K562 (cell line): ENCODE data around the gene GPS2. TPM values are rescaled to one million over a fixed set of nuclear protein-coding genes. Genes with fewer than 3 reads are reported as not detected.

Experiments
- ATAC-seq: fragments of 200-7000 bp; cut with Tn5 transposase; 3 replicates; pipeline ENCODE4 v1.9.1; 2020; ENCODE audit warnings: moderate library complexity
- BruUV-seq: library from RNA; stranded (reverse); fragments of 400-500 nt; replicated peaks from 2 replicates; lab custom pipeline; 2021; lab: Mats Ljungman, UMichigan
- CTCF ChIA-PET: fragments of 300-600 bp; formaldehyde crosslinking; extraction: SDS; loops from one replicate; lab custom pipeline; 2021; ENCODE audit warnings: low intra/inter-chr PET ratio; lab: Yijun Ruan, JAX
- POLR2A ChIA-PET: fragments of 300-600, 350-650 bp; sonication (Branson Sonifier 250); formaldehyde crosslinking; extraction: SDS; loops from one replicate; lab custom pipeline; 2021; ENCODE audit warnings: antibody characterized with exemption, inconsistent platforms; lab: Yijun Ruan, JAX
- DNase-seq, 4 experiments: peaks; one replicate each; pipeline versions ENCODE4 v3.0.0 to v3.0.0-alpha.2; 2011 to 2018; ENCODE audit warnings: low spot score in 3 of 4, mixed read lengths in 3 of 4; ENCODE audit errors: extremely low read depth in 1 of 4
- FAIRE-seq: peaks from 2 replicates; lab custom pipeline; 2011; peaks lifted over from hg19 to GRCh38; lab: Jason Lieb, UNC
- H2AFZ ChIP-seq: 2 replicates; pipeline ENCODE4 v1.6.0; 2011; ENCODE audit warnings: low read depth, low read length, control low read depth, inconsistent platforms
- H3K27ac ChIP-seq: fragments of 200-600 bp; 3 replicates; pipeline ENCODE4 v1.8.0; 2011; ENCODE audit warnings: low read depth, mild to moderate bottlenecking, control low read depth, inconsistent platforms, low read length, moderate library complexity, mixed read lengths; ENCODE audit errors: extremely low read depth
- H3K27me3 ChIP-seq, 2 experiments: fragments of 300-600 bp in 1 of 2; 2 replicates in 1 of 2; 3 replicates in 1 of 2; pipeline versions ENCODE4 v1.6.0 to v1.8.0; 2011; ENCODE audit warnings: inconsistent platforms in 2 of 2, low read length in 2 of 2, mild to moderate bottlenecking in 1 of 2, mixed read lengths in 1 of 2, moderate library complexity in 1 of 2; ENCODE audit not compliant: control insufficient read depth in 2 of 2, insufficient read depth in 2 of 2
- H3K36me3 ChIP-seq: fragments of 300-600 bp; 3 replicates; pipeline ENCODE4 v1.8.0; 2011; ENCODE audit warnings: mild to moderate bottlenecking, low read length, inconsistent platforms; ENCODE audit not compliant: control insufficient read depth, insufficient read depth
- H3K4me1 ChIP-seq, 2 experiments: fragments of 200-600 bp in 1 of 2; replicated peaks in 1 of 2; 2 replicates in 1 of 2; 3 replicates in 1 of 2; pipeline versions ENCODE4 v1.5.1 to v1.8.0; 2011; ENCODE audit warnings: inconsistent platforms in 2 of 2, low read length in 2 of 2, mild to moderate bottlenecking in 1 of 2, mixed read lengths in 1 of 2, moderate library complexity in 1 of 2; ENCODE audit not compliant: control insufficient read depth in 2 of 2, insufficient read depth in 2 of 2
- H3K4me2 ChIP-seq: 2 replicates; pipeline ENCODE4 v1.6.1; 2011; ENCODE audit warnings: low read length, control low read depth, inconsistent platforms, mixed read lengths; ENCODE audit not compliant: insufficient read depth
- H3K4me3 ChIP-seq: fragments of 200-600 bp; sonication (generic), shearing (Covaris generic); 2 replicates; pipeline ENCODE4 v1.5.1; 2016; ENCODE audit warnings: control low read depth, inconsistent platforms
- H3K79me2 ChIP-seq: fragments of 200-600 bp; 3 replicates; pipeline ENCODE4 v1.8.0; 2011; ENCODE audit warnings: low read length, inconsistent platforms; ENCODE audit not compliant: control insufficient read depth, insufficient read depth
- H3K9ac ChIP-seq, 2 experiments: 2 replicates each; pipeline versions ENCODE4 v1.6.0 to v1.6.1; 2011; ENCODE audit warnings: low read depth in 2 of 2, low read length in 2 of 2, control low read depth in 1 of 2, inconsistent platforms in 1 of 2, mild to moderate bottlenecking in 1 of 2, mixed read lengths in 1 of 2; ENCODE audit not compliant: insufficient read depth in 1 of 2
- H3K9me1 ChIP-seq: one replicate; pipeline ENCODE4 v1.6.0; 2011; ENCODE audit warnings: inconsistent platforms, mild to moderate bottlenecking, low read length, moderate library complexity; ENCODE audit not compliant: control insufficient read depth, insufficient read depth
- H3K9me3 ChIP-seq: replicated peaks from 2 replicates; pipeline ENCODE4 v1.5.1; 2011; ENCODE audit warnings: low read depth, low read length, inconsistent platforms; ENCODE audit not compliant: control insufficient read depth, insufficient read depth
- H4K20me1 ChIP-seq: replicated peaks from 2 replicates; pipeline ENCODE4 v1.6.1; 2011; ENCODE audit warnings: low read length, inconsistent platforms, mixed read lengths; ENCODE audit not compliant: control insufficient read depth, insufficient read depth
- ATF3 ChIP-seq, 2 experiments: fragments of 450-650 bp in 1 of 2; sonication (generic) in 1 of 2; formaldehyde crosslinking in 1 of 2; IDR thresholded peaks in 1 of 2; conservative IDR thresholded peaks in 1 of 2; 2 replicates each; pipeline versions ENCODE4 v1.6.1 to v1.8.1; 2016 to 2023; ENCODE audit warnings: mild to moderate bottlenecking in 2 of 2, moderate library complexity in 2 of 2, inconsistent platforms in 1 of 2, missing genetic modification reagents in 1 of 2
- BHLHE40 ChIP-seq: IDR thresholded peaks from 2 replicates; pipeline ENCODE4 v1.6.1; 2011; ENCODE audit warnings: low read length, improper control_type of control experiment
- E2F6 ChIP-seq, 2 experiments: IDR thresholded peaks; 2 replicates each; pipeline ENCODE4 v1.6.1; 2011; ENCODE audit warnings: borderline replicate concordance in 1 of 2, control low read depth in 1 of 2, low read depth in 1 of 2, low read length in 1 of 2, mild to moderate bottlenecking in 1 of 2, mixed read lengths in 1 of 2, moderate library complexity in 1 of 2; ENCODE audit not compliant: insufficient read depth in 1 of 2, insufficient read length in 1 of 2, poor library complexity in 1 of 2, severe bottlenecking in 1 of 2; ENCODE audit errors: extremely low read depth in 1 of 2
- E2F8 ChIP-seq: fragments of 450-650 bp; IDR thresholded peaks from 2 replicates; pipeline ENCODE4 v1.7.1; 2018; ENCODE audit warnings: mild to moderate bottlenecking, low read depth; ENCODE audit not compliant: partially characterized antibody
- EGR1 ChIP-seq: fragments of 450-650 bp; conservative IDR thresholded peaks from 2 replicates; pipeline ENCODE4 v1.6.1; 2017; ENCODE audit warnings: mild to moderate bottlenecking
- GABPB1 ChIP-seq: sonication (generic); formaldehyde crosslinking; IDR thresholded peaks from 2 replicates; pipeline ENCODE4 v1.8.0; 2022; ENCODE audit warnings: mild to moderate bottlenecking, missing genetic modification reagents
- HLTF ChIP-seq: fragments of 450-650 bp; IDR thresholded peaks from 2 replicates; pipeline ENCODE4 v1.6.1; 2016
- MAZ ChIP-seq, 2 experiments: fragments of 450-650 bp in 1 of 2; sonication (generic) in 1 of 2; formaldehyde crosslinking; IDR thresholded peaks in 1 of 2; conservative IDR thresholded peaks in 1 of 2; 2 replicates each; pipeline versions ENCODE4 v1.4.0 to v1.5.0; 2020; ENCODE audit warnings: mild to moderate bottlenecking in 1 of 2, missing genetic modification reagents in 1 of 2
- MCM3 ChIP-seq: fragments of 450-650 bp; IDR thresholded peaks from 2 replicates; pipeline ENCODE4 v1.6.1; 2016
- MEIS2 ChIP-seq: fragments of 450-650 bp; IDR thresholded peaks from 2 replicates; pipeline ENCODE4 v1.6.1; 2014; ENCODE audit warnings: mild to moderate bottlenecking; ENCODE audit not compliant: partially characterized antibody
- NEUROD1 ChIP-seq: fragments of 150-350 bp; IDR thresholded peaks from 2 replicates; pipeline ENCODE4 v1.6.1; 2014; ENCODE audit warnings: borderline replicate concordance, low read length, low read depth; ENCODE audit not compliant: partially characterized antibody
- PHF8 ChIP-seq: fragments of 200-600 bp; sonication (generic); IDR thresholded peaks from 2 replicates; pipeline ENCODE4 v1.6.1; 2012; ENCODE audit warnings: mixed run types, mild to moderate bottlenecking, inconsistent platforms, low read length, moderate library complexity, borderline replicate concordance
- RBFOX2 ChIP-seq: fragments of 200-400 bp; formaldehyde crosslinking; IDR thresholded peaks from 2 replicates; pipeline ENCODE4 v1.6.1; 2017; ENCODE audit warnings: low read depth, mild to moderate bottlenecking, low read length, moderate library complexity
- SAP30 ChIP-seq: fragments of 200-600 bp; sonication (generic); IDR thresholded peaks from 2 replicates; pipeline ENCODE4 v1.6.1; 2012; ENCODE audit warnings: borderline replicate concordance, low read depth, mild to moderate bottlenecking, moderate library complexity, low read length, control low read depth, inconsistent platforms; ENCODE audit not compliant: insufficient read depth, poor library complexity, severe bottlenecking
- WGBS: fragments of 100-300 bp; shearing (Covaris generic); methylation state at CpG from one replicate; pipeline ENCODE4 v1.1.6; 2016; ENCODE audit warnings: low coverage, mixed read lengths; ENCODE audit not compliant: insufficient coverage; ENCODE audit errors: missing lambda C conversion rate; 5-methylcytosine and 5-hydroxymethylcytosine counted together
- in situ Hi-C: fragments of 300-500 bp; cut with MboI; formaldehyde crosslinking; loops from 4 replicates; pipeline ENCODE4 v1.15.0; 2018; ENCODE audit warnings: inconsistent platforms, mixed read lengths
- intact Hi-C: fragments of 100-400 bp; cut with micrococcal nuclease; formaldehyde crosslinking; loops from 2 replicates; pipeline ENCODE4 v1.14.2; 2022
- polyA plus RNA-seq, 8 experiments: library from polyadenylated mRNA; depleted of rRNA in 4 of 8; stranded (reverse) in 5 of 8; unstranded in 3 of 8; fragments of >200 nt; fragmentation: Nextera tagmentation in 2 of 8; fragmentation: Illumina TruSeq in 1 of 8; extraction: Ambion mirVana in 2 of 8; extraction: Trizol in 1 of 8; gene quantifications; 2 replicates each; pipeline versions ENCODE4 v1.2.1 to v1.2.3, GENCODE V29; 2011 to 2014; ENCODE audit warnings: inconsistent platforms in 1 of 8, missing spikeins in 1 of 8
- total RNA-seq, 7 experiments: library from RNA; depleted of rRNA in 6 of 7; stranded (reverse); fragments of >200 nt in 6 of 7; fragmentation: Illumina TruSeq in 2 of 7; extraction: Trizol in 2 of 7; gene quantifications; 2 replicates each; pipeline versions ENCODE4 v1.2.1 to v1.2.3, GENCODE V29; 2011 to 2021; ENCODE audit warnings: low replicate concordance in 1 of 7

GPS2 gene
- total and polyA plus RNA-seq, 9 of the 15 experiments (the other 6 are each of a cell fraction or from before 2014, with no cell fraction given), result 18.3 to 75.7 (median 37.0) TPM

GRCh38 chr17:7329374-7329996 is 14.3 kb upstream of the GPS2 start:
- BruUV-seq, result no TSS peak
- Histone ChIP-seq H3K4me1 (peaks cover 15 to 37% of the 10 kb centered on the region in 2 experiments), H3K27me3 (no peaks in the 10 kb centered on the region), H3K9ac (peak overlapping the region; percentile 91 to 99), H3K4me2 (peak overlapping the region; percentile 82), H4K20me1 (no peaks in the 10 kb centered on the region), H3K36me3 (peaks cover 21% of the 10 kb centered on the region; the same call in 1 of the 3 replicates), H3K4me3 (peak overlapping the region; percentile 78), H3K27ac (peak overlapping the region; percentile 92), H3K79me2 (peaks cover 16% of the 10 kb centered on the region), H3K9me1 (no peaks in the 10 kb centered on the region), H3K9me3 (no peaks in the 10 kb centered on the region), H2AFZ (peak overlapping the region; percentile 98)
- CTCF ChIA-PET, result no interaction called here
- POLR2A ChIA-PET, result interaction anchor here (0.6 to 2.4 kb wide), 9 partner anchors 12 to 156 kb away, joined by 3 to 21 read pairs (median 4); partner anchors contain the start of gene GABARAP
- ATAC-seq (peak; percentile 83), DNase-seq (peak; percentile 93 to 97 (median 95)), FAIRE-seq (peak; percentile 99)
- WGBS, result under 1% methylated on average over 42 of the region's 43 CpGs
- intact Hi-C loops (no loop called here), in situ Hi-C loops (no loop called here)
- TF ChIP-seq ATF3 (IDR thresholded peaks at IDR 0.05) (no peak), ATF3 (CRISPR knock-in tag; conservative IDR thresholded peaks at IDR 0.05) (no peak), MEIS2 (peak; percentile 14), RBFOX2 (0 out of 2 replicates have a peak, but pooled peaks have one; percentile 13), E2F6 (IDR thresholded peaks at IDR 0.05; ENCODE audit: borderline replicate concordance in 1 of 2, extremely low read depth in 1 of 2, insufficient read depth in 1 of 2, insufficient read length in 1 of 2, low read depth in 1 of 2, low read length in 1 of 2, poor library complexity in 1 of 2, severe bottlenecking in 1 of 2) (peak in 1 of 2 experiments; percentile 20), E2F8 (peak; percentile 81), SAP30 (peak; percentile 70), MAZ (CRISPR knock-in tag; conservative IDR thresholded peaks at IDR 0.05 in 1 of 2, IDR thresholded peaks at IDR 0.05 in 1 of 2) (peak; percentile 47 to 72; a peak in 3 of 4 replicates), BHLHE40 (no peak), EGR1 (peak; percentile 77), GABPB1 (CRISPR knock-in tag) (peak; percentile 37; the same call in 1 of the 2 replicates), HLTF (no peak), NEUROD1 (peak; percentile 17), MCM3 (peak; percentile 77; the same call in 1 of the 2 replicates), PHF8 (peak; percentile 57; the same call in 1 of the 2 replicates)
